HEK293 (cell line): ENCODE data around the gene FAM120B.
A peak's percentile ranks its signal among the peaks of the same experiment; 100 is the strongest.

Source experiments
- CTCF ChIA-PET: fragments of 350-600 bp; formaldehyde crosslinking; extraction: SDS; loops from one replicate; lab custom pipeline; 2021; ENCODE audit warnings: antibody characterized with exemption; lab: Yijun Ruan, JAX
- POLR2A ChIA-PET: fragments of 300-600 bp; formaldehyde crosslinking; extraction: SDS; loops from one replicate; lab custom pipeline; 2020; ENCODE audit warnings: antibody characterized with exemption, inconsistent platforms; lab: Yijun Ruan, JAX
- H3K27ac ChIP-seq: fragments of 200-500 bp; sonication (Bioruptor generic); 2 replicates; pipeline ENCODE4 v1.5.1; 2014; ENCODE audit warnings: low read depth, low read length, control low read depth, inconsistent platforms; ENCODE audit errors: extremely low read depth
- H3K36me3 ChIP-seq, 2 experiments: fragments of 200-500 bp in 1 of 2; sonication (Bioruptor generic) in 1 of 2; 1 replicate in 1 of 2; 2 replicates in 1 of 2; pipeline ENCODE4 v1.5.1; 2014 to 2017; ENCODE audit warnings: inconsistent platforms in 2 of 2, low read length in 2 of 2; ENCODE audit not compliant: control insufficient read depth in 2 of 2, insufficient read depth in 1 of 2
- H3K4me1 ChIP-seq: fragments of 200-500 bp; sonication (Bioruptor generic); 2 replicates; pipeline ENCODE4 v1.5.1; 2014; ENCODE audit warnings: mild to moderate bottlenecking, low read length, inconsistent platforms; ENCODE audit not compliant: control insufficient read depth, insufficient read depth
- H3K4me3 ChIP-seq: 2 replicates; pipeline ENCODE4 v1.5.1; 2011; ENCODE audit warnings: low read depth, mild to moderate bottlenecking, control low read depth, low read length, moderate library complexity
- H3K9me3 ChIP-seq: fragments of 200-500 bp; sonication (Bioruptor generic); 2 replicates; pipeline ENCODE4 v1.5.1; 2014; ENCODE audit warnings: low read depth, low read length, inconsistent platforms; ENCODE audit not compliant: control insufficient read depth, insufficient read depth
- EGR2 ChIP-seq: fragments of 450-650 bp; formaldehyde crosslinking; IDR thresholded peaks from 2 replicates; pipeline ENCODE4 v1.5.1; 2016; ENCODE audit warnings: low read depth, missing biosample characterization, missing genetic modification characterization
- GLIS2 ChIP-seq: fragments of 450-650 bp; formaldehyde crosslinking; IDR thresholded peaks from 2 replicates; pipeline ENCODE4 v1.5.1; 2016; ENCODE audit warnings: missing biosample characterization, missing genetic modification characterization
- KLF10 ChIP-seq: fragments of 450-650 bp; IDR thresholded peaks from 2 replicates; pipeline ENCODE4 v1.5.1; 2018; ENCODE audit warnings: missing biosample characterization, mild to moderate bottlenecking, missing genetic modification characterization
- KLF7 ChIP-seq: fragments of 450-650 bp; formaldehyde crosslinking; IDR thresholded peaks from 2 replicates; pipeline ENCODE4 v1.5.1; 2016; ENCODE audit warnings: missing biosample characterization, missing genetic modification characterization, borderline replicate concordance
- KLF8 ChIP-seq: fragments of 450-650 bp; formaldehyde crosslinking; IDR thresholded peaks from 2 replicates; pipeline ENCODE4 v1.5.1; 2016; ENCODE audit warnings: missing biosample characterization, missing genetic modification characterization
- OVOL3 ChIP-seq: fragments of 450-650 bp; formaldehyde crosslinking; IDR thresholded peaks from 2 replicates; pipeline ENCODE4 v1.5.1; 2016; ENCODE audit warnings: missing biosample characterization, missing genetic modification characterization
- REST ChIP-seq: fragments of 450-650 bp; formaldehyde crosslinking; IDR thresholded peaks from 2 replicates; pipeline ENCODE4 v1.5.1; 2016; ENCODE audit warnings: missing biosample characterization, missing genetic modification characterization
- SP3 ChIP-seq: fragments of 450-650 bp; formaldehyde crosslinking; IDR thresholded peaks from 2 replicates; pipeline ENCODE4 v1.5.1; 2016; ENCODE audit warnings: missing biosample characterization, missing genetic modification characterization
- YY2 ChIP-seq: fragments of 450-650 bp; formaldehyde crosslinking; IDR thresholded peaks from 2 replicates; pipeline ENCODE4 v1.5.1; 2016; ENCODE audit warnings: missing biosample characterization, missing genetic modification characterization
- ZBTB48 ChIP-seq: fragments of 450-650 bp; formaldehyde crosslinking; IDR thresholded peaks from 2 replicates; pipeline ENCODE4 v1.5.1; 2016; ENCODE audit warnings: missing biosample characterization, missing genetic modification characterization
- ZBTB49 ChIP-seq: fragments of 450-650 bp; formaldehyde crosslinking; IDR thresholded peaks from 2 replicates; pipeline ENCODE4 v1.5.1; 2016; ENCODE audit warnings: missing biosample characterization, missing genetic modification characterization, low read depth
- ZBTB7A ChIP-seq: fragments of 450-650 bp; formaldehyde crosslinking; IDR thresholded peaks from 2 replicates; pipeline ENCODE4 v1.5.1; 2016; ENCODE audit warnings: low read depth, missing biosample characterization, missing genetic modification characterization
- ZNF19 ChIP-seq: fragments of 450-650 bp; formaldehyde crosslinking; IDR thresholded peaks from 2 replicates; pipeline ENCODE4; 2016; ENCODE audit warnings: missing biosample characterization, missing genetic modification characterization, low read depth
- ZNF23 ChIP-seq: fragments of 450-650 bp; formaldehyde crosslinking; IDR thresholded peaks from 2 replicates; pipeline ENCODE4 v1.5.1; 2016; ENCODE audit warnings: missing biosample characterization, missing genetic modification characterization, borderline replicate concordance
- ZNF341 ChIP-seq: fragments of 450-650 bp; formaldehyde crosslinking; IDR thresholded peaks from 2 replicates; pipeline ENCODE4; 2016; ENCODE audit warnings: low read depth, missing biosample characterization, missing genetic modification characterization
- ZNF488 ChIP-seq: fragments of 450-650 bp; formaldehyde crosslinking; IDR thresholded peaks from 2 replicates; pipeline ENCODE4 v1.5.1; 2016; ENCODE audit warnings: missing biosample characterization, missing genetic modification characterization
- ZNF510 ChIP-seq: fragments of 450-650 bp; formaldehyde crosslinking; IDR thresholded peaks from 2 replicates; pipeline ENCODE4 v1.5.1; 2018; ENCODE audit warnings: mild to moderate bottlenecking, missing genetic modification characterization, missing biosample characterization; ENCODE audit not compliant: insufficient replicate concordance
- ZNF549 ChIP-seq: fragments of 450-650 bp; IDR thresholded peaks from 2 replicates; pipeline ENCODE4 v1.5.1; 2018; ENCODE audit warnings: missing biosample characterization, missing genetic modification characterization, mild to moderate bottlenecking, inconsistent platforms, moderate library complexity
- ZNF585B ChIP-seq: fragments of 450-650 bp; formaldehyde crosslinking; IDR thresholded peaks from 2 replicates; pipeline ENCODE4 v1.5.1; 2016; ENCODE audit warnings: missing biosample characterization, missing genetic modification characterization
- ZNF645 ChIP-seq: fragments of 450-650 bp; formaldehyde crosslinking; IDR thresholded peaks from 2 replicates; pipeline ENCODE4; 2016; ENCODE audit warnings: missing biosample characterization, missing genetic modification characterization
- ZNF660 ChIP-seq: fragments of 450-650 bp; IDR thresholded peaks from 2 replicates; pipeline ENCODE4 v1.5.1; 2018; ENCODE audit warnings: missing biosample characterization, mild to moderate bottlenecking, missing genetic modification characterization

Gene FAM120B

GRCh38 chr6:170385506-170385905 lies 78.9 kb downstream of the FAM120B start:
- Histone ChIP-seq H3K4me1 (0 out of 2 replicates have a peak, but pooled peaks cover 5% of the 10 kb centered on the region), H3K36me3 (peaks cover 4 to 38% of the 10 kb centered on the region in 2 experiments; a peak in 2 of 3 replicates), H3K27ac (no peak overlapping the region), H3K9me3 (no peaks in the 10 kb centered on the region), H3K4me3 (no peak overlapping the region)
- POLR2A ChIA-PET: no interaction called here
- CTCF ChIA-PET: no interaction called here
- TF ChIP-seq KLF10 (no peak), ZNF19 (tag by site-specific recombination) (no peak), ZNF510 (tag by site-specific recombination) (no peak), KLF7 (tag by site-specific recombination) (no peak), ZBTB49 (no peak), YY2 (no peak), ZNF341 (tag by site-specific recombination) (no peak), ZNF585B (tag by site-specific recombination) (no peak), KLF8 (no peak), ZNF23 (tag by site-specific recombination) (no peak), ZBTB7A (tag by site-specific recombination) (no peak), EGR2 (tag by site-specific recombination) (no peak), SP3 (tag by site-specific recombination) (no peak), ZNF645 (no peak), ZNF488 (tag by site-specific recombination) (no peak), ZNF660 (tag by site-specific recombination) (no peak), OVOL3 (tag by site-specific recombination) (no peak), GLIS2 (tag by site-specific recombination) (no peak)

GRCh38 chr6:170388113-170388512 lies 81.6 kb downstream of the FAM120B start:
- Histone ChIP-seq H3K4me1 (0 out of 2 replicates have a peak, but pooled peaks cover 5% of the 10 kb centered on the region), H3K9me3 (no peaks in the 10 kb centered on the region), H3K4me3 (no peak overlapping the region), H3K27ac (no peak overlapping the region), H3K36me3 (peaks cover 7 to 59% of the 10 kb centered on the region in 2 experiments; a peak in 2 of 3 replicates)
- POLR2A ChIA-PET: no interaction called here
- CTCF ChIA-PET: interaction anchor here (0.7 kb wide), 1 partner anchor 815 kb away, joined by 3 read pairs; no protein-coding TSS in a partner anchor
- TF ChIP-seq REST: no peak
- no peak for TF ChIP-seq ZBTB48 (tag by site-specific recombination)
- TF ChIP-seq ZNF549 (tag by site-specific recombination): peak; percentile 57
